H1 (cell line): ENCODE results near the gene PRAME. TPM values are rescaled to one million over a fixed set of nuclear protein-coding genes. Genes with fewer than 3 reads are reported as not detected.

Experiments used
- BRCA1 ChIP-seq: IDR thresholded peaks from 2 replicates; pipeline ENCODE4 v1.6.1; 2012; ENCODE audit warnings: low read depth, low read length, improper control_type of control experiment
- CBX8 ChIP-seq: fragments of 300-800, 300-1000 bp; sonication (generic); IDR thresholded peaks from 2 replicates; pipeline ENCODE4 v1.7.1; 2016; ENCODE audit warnings: low read depth, low read length, borderline replicate concordance
- KDM1A ChIP-seq: fragments of 200-600, 300-600 bp; sonication (generic); IDR thresholded peaks from 2 replicates; pipeline ENCODE4 v1.7.1; 2016; ENCODE audit warnings: mild to moderate bottlenecking, low read length, borderline replicate concordance
- RBBP5 ChIP-seq: IDR thresholded peaks from 2 replicates; pipeline ENCODE4 v1.7.1; 2012; ENCODE audit warnings: low read depth, mild to moderate bottlenecking, inconsistent platforms, low read length, moderate library complexity, borderline replicate concordance
- polyA plus RNA-seq, 7 experiments: library from polyadenylated mRNA; depleted of rRNA in 3 of 7; stranded (reverse) in 5 of 7; unstranded in 2 of 7; fragments of >200 nt in 5 of 7; fragments of 200-250 nt in 2 of 7; gene quantifications; 1 replicate in 5 of 7; 2 replicates in 1 of 7; 4 replicates in 1 of 7; pipeline versions ENCODE4 v1.2.1 to v1.2.3, GENCODE V29; 2011 to 2013; ENCODE audit warnings: missing spikeins in 2 of 7, mixed read lengths in 2 of 7
- total RNA-seq: library from RNA; stranded (reverse); fragmentation: NEBNext Ultra II Directional; extraction: Animal tissue kit (Norgen Biotek cat#: 25700); gene quantifications from 2 replicates; pipeline ENCODE4 v1.2.1, GENCODE V29; 2021

PRAME gene
- total and polyA plus RNA-seq, 2 of the 8 experiments (the other 6 are each of a cell fraction or from before 2014, with no cell fraction given) = 0.15 to 1.1 TPM

GRCh38 chr22:22576989-22577427, 17.9 kb upstream of the PRAME start (continued):
- TF ChIP-seq KDM1A (no peak), BRCA1 (no peak), CBX8 (no peak), RBBP5 (no peak)
